ENCODE measurements around the gene GPR161. TPM values are rescaled to one million over a fixed set of nuclear protein-coding genes. Genes with fewer than 3 reads are reported as not detected.

GPR161 gene
- total and polyA plus RNA-seq, 2 of the 13 experiments (the other 11 are each of a cell fraction or from before 2014, with no cell fraction given) = 0.13 to 0.35 TPM

GRCh38 chr1:168099337-168099801 lies 37.4 kb downstream of the GPR161 start:
- H3K27me3 ChIP-seq (ENCODE audit: control insufficient read depth in 1 of 2, insufficient read depth in 2 of 2, low read length in 2 of 2) = peaks cover 3 to 4% of the 10 kb centered on the region in 2 experiments; a peak in 1 of 5 replicates
- WGBS (ENCODE audit: low lambda C conversion rate) = 59% methylated on average over 6 of the region's 7 CpGs
- intact Hi-C loops (cut with micrococcal nuclease; ENCODE audit: unreplicated experiment) = no loop called here
- no peaks in the 10 kb centered on the region for H3K36me3 ChIP-seq (replicated peaks in 1 of 2; ENCODE audit: control insufficient read depth in 1 of 2, insufficient read depth in 2 of 2, low read length in 2 of 2)
- ATAC-seq (no peak), FAIRE-seq (no peak), DNase-seq (ENCODE audit: low spot score) (no peak)
- H4K20me1 ChIP-seq (ENCODE audit: insufficient read depth, low read length) = no peaks in the 10 kb centered on the region
- BruUV-seq (replicated peaks) = no TSS peak
- no peak overlapping the region for H2AFZ ChIP-seq (ENCODE audit: low read length)
- no peaks in the 10 kb centered on the region for H3K9me3 ChIP-seq (ENCODE audit: low read length)
- in situ Hi-C loops (cut with HindIII; ENCODE audit: extremely low pct_ligation_motif_present, low pct_unique_long_range_greater_than_20kb) = no loop called here
- ChIA-PET POLR2A (no interaction called here), CTCF (ENCODE audit: low intra/inter-chr PET ratio, low total read pairs) (no interaction called here)
- H3K79me2 ChIP-seq (ENCODE audit: insufficient read depth, low read length) = no peaks in the 10 kb centered on the region
- no peak overlapping the region for H3K4me2 ChIP-seq (ENCODE audit: low read depth, low read length)
- no peak overlapping the region for H3K27ac ChIP-seq (ENCODE audit: extremely low read length, insufficient read depth, low read length)
- H3K4me3 ChIP-seq (replicated peaks in 1 of 3; ENCODE audit: insufficient read depth in 1 of 3, low read depth in 2 of 3, low read length in 3 of 3) = no peak overlapping the region
- peaks cover 8% of the 10 kb centered on the region for H3K4me1 ChIP-seq (ENCODE audit: insufficient read depth, low read length)
- H3K9ac ChIP-seq (ENCODE audit: insufficient read depth, low read depth, low read length) = no peak overlapping the region
- TF ChIP-seq ZBTB44 (CRISPR knock-in tag; IDR thresholded peaks at IDR 0.05) = no peak
- no peak for TF ChIP-seq KAT7 (CRISPR knock-in tag; IDR thresholded peaks at IDR 0.05; ENCODE audit: borderline replicate concordance)
- TF ChIP-seq KLF13 (CRISPR knock-in tag; IDR thresholded peaks at IDR 0.05) = no peak
- no peak for TF ChIP-seq HNRNPK (IDR thresholded peaks at IDR 0.05; ENCODE audit: low read depth, low read length, poor library complexity, severe bottlenecking)
- TF ChIP-seq TBX2 (CRISPR knock-in tag; IDR thresholded peaks at IDR 0.05; ENCODE audit: borderline replicate concordance) = no peak
- TF ChIP-seq GLI4 (CRISPR knock-in tag; IDR thresholded peaks at IDR 0.05; ENCODE audit: borderline replicate concordance) = no peak
- no peak for TF ChIP-seq JDP2 (CRISPR knock-in tag; IDR thresholded peaks at IDR 0.05; ENCODE audit: borderline replicate concordance)
- TF ChIP-seq ZNF362 (CRISPR knock-in tag; IDR thresholded peaks at IDR 0.05; ENCODE audit: borderline replicate concordance) = no peak
- no peak for TF ChIP-seq ATF1 (CRISPR knock-in tag; IDR thresholded peaks at IDR 0.05)
- no peak for TF ChIP-seq ZBTB37 (CRISPR knock-in tag; IDR thresholded peaks at IDR 0.05)
- no peak for TF ChIP-seq CEBPZ (IDR thresholded peaks at IDR 0.05; ENCODE audit: low read length)
- no peak for TF ChIP-seq ZFP91 (CRISPR knock-in tag; IDR thresholded peaks at IDR 0.05; ENCODE audit: borderline replicate concordance)
- no peak for TF ChIP-seq ZSCAN30 (CRISPR knock-in tag; IDR thresholded peaks at IDR 0.05)
- no peak for TF ChIP-seq GATAD1 (CRISPR knock-in tag; IDR thresholded peaks at IDR 0.05)
- no peak for TF ChIP-seq ZNF350 (CRISPR knock-in tag; IDR thresholded peaks at IDR 0.05; ENCODE audit: borderline replicate concordance, low read depth)
- no peak for TF ChIP-seq KAT2B (IDR thresholded peaks at IDR 0.05; ENCODE audit: borderline replicate concordance, low read depth, low read length)
